Cortex of kidney (tissue), 1 donor: ENCODE data around the gene SYAP1.
"Not testable (repeated sequence)": the region's sequence is repeated elsewhere in the genome, so short reads cannot be mapped to it uniquely, and the experiment has no call there.

Experiments used
- DNase-seq: peaks from one replicate; lab custom pipeline; 2025; lab: John Stamatoyannopoulos, UW

Gene SYAP1

DNA sequence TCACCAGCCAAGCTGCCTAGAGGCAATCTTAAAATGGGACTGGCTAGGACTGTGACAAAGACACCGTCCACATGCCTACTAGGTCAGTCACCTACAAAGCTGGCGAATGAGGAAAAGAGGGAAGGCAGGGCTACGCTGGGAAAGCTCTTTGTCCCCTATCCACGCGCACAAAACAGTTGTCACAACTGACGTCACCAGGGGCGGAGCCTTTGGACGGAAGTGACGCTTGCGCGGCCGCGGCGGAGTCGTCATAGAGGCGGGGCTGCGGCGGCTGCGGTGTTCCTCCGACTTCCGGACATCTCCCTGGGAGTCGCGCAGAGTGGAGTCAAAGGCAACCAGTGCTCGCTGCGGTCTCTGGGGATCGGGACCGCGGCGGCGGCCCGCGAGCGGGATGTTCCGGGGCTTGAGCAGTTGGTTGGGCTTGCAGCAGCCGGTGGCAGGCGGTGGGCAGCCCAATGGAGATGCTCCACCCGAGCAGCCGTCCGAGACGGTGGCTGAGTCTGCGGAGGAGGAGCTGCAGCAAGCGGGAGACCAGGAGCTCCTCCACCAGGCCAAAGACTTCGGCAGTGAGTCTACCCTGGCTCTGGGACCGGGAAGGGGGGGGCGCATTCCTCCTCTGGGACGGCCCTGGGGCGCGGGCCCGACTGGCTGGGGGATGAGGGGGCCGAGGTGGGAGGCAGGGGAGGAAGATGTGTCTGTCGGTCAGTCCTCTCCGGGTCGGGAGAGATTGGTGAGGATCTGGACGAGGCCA is at the start of gene SYAP1:
Gene SYAP1 (plus strand): TSS at position 279 of the 751 bp plus-strand sequence. CDS start 113 bp downstream, at position 392.
- peak; percentile 7 for DNase-seq

DNA sequence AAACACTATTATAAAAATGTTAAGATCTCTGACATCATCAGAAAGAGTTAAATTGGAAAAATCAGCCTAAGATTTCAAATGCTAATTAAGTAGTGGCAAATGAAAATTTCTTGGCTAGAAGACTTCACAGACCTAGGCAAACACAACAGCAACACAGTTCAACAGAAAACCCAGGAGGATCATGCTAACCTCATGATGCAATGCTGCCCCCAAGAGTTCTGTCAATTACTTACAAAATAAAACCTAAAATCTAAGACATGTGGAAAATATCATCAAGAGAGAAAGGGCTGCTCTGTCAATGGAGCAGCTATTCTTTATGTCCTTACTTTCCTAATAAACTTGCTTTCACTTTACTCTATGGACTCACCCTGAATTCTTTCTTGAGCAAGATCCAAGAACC is 48.4 kb upstream of the SYAP1 start:
- no peak for DNase-seq

DNA sequence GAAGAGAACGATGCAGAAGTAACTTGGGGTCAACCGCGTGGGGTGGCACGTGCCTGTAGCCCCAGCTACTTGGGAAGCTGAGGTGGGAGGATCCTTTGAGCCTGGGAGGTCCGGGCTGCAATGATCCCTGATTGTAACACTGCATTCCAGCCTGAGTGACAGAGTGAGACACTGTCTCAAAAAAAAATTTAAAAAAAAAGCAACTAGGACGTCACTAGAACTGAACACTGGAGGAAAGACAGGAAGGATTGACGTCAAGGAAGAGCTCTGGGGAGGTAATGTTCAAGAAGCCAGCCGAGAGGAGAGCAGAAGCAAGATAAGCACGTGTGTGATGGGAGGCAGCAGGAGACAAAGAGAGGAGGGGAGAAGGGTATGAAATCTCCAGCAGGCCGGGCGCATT is 40.7 kb upstream of the SYAP1 start:
- DNase-seq, result no peak

DNA sequence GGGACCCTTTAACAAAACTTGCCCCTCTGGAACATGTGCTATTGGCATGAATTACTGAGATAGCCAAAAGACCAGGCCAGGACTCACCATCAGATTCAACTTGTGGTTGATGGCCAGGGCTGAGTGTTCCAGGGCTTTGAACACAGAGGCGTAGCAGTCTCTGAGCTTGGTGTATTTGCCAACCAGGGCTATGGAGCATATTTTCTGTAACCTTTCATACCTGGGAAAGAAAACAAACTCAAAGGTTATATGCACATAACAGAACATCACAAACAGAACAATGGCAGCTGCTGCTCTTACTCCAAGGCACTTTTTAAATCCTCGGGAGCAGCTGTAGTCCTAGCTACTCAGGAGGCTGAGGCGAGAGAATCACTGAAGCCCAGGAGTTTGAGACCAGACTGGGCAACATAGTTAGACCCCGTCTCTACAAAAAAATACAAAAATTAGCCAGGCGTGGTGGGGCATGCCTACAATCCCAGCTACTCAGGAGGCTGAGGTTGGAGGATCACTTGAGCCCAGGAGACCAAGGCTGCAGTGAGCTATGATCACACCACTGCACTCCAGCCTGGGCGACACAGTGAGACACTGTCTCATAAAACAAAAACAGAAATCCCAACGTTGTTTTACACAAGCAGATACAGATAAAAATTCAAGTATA is 36.3 kb upstream of the SYAP1 start:
- DNase-seq, result no peak

- DNase-seq, result no peak
Measured at GRCh38 chrX:16687514-16687913, 31.9 kb upstream of the SYAP1 start.

- no peak for DNase-seq
Measured at GRCh38 chrX:16695079-16695676, 24.2 kb upstream of the SYAP1 start.

DNA sequence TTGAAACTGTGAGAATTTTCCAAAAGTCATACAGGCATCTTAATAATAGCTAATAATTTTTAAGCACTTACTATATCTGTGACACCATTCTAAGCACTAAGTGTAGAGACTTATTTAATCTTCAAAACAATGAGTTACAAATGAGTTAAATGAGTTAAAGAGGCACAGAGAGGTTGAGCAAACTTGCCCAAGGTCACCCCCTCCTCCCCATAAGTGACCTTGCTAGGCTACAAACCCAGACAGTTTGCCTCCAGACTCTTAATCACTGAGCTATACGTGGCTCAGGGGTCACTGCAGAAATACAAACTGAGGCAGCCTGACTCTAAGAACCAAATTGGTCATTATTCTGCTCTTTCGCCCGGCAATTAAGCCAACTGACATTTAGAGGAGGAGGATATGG is 22.5 kb upstream of the SYAP1 start:
- DNase-seq, result no peak

GRCh38 chrX:16699389-16699788 is 20.0 kb upstream of the SYAP1 start:
- no peak for DNase-seq

DNA sequence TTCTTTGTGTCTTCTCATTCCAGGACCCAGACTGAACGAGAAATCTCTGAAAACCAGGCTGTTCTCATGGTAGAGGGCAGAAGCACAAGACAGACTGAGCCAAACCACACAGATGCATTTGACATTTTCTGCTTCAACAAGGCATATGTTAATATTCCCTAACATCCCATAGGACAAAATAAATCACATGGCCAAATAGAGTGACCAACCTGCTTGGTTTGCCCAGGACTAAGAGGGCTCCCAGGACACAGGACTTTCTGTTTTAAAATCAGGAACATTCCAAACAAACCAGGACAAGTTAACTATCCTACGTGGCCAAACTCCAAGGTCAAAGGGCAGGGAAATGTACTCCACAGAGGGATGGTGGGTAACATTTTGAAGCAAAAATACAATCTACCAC is 18.7 kb upstream of the SYAP1 start:
- DNase-seq, result no peak

- no peak for DNase-seq
Measured at GRCh38 chrX:16702700-16703599, 16.5 kb upstream of the SYAP1 start.

DNA sequence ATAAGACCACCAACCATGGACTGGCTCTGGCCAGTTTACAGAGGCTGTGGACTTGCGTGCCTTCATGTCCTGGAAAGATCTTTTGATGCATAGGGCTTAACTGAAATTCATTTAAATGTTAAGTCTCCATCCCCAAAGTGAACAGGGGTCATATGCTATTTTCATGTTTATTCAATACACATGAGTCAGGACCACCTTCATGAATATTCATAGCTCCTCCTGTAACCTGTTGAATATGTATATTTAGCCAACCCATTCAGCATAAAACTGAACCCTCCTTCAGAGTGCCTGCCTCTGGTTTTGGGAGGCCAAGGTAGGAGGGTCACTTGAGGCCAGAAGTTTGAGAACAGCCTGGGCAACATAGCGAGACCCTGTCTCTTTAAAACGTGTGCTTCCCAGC is 14.0 kb upstream of the SYAP1 start:
- DNase-seq, result no peak

- DNase-seq, result no peak
Measured at GRCh38 chrX:16708016-16708415, 11.4 kb upstream of the SYAP1 start.

DNA sequence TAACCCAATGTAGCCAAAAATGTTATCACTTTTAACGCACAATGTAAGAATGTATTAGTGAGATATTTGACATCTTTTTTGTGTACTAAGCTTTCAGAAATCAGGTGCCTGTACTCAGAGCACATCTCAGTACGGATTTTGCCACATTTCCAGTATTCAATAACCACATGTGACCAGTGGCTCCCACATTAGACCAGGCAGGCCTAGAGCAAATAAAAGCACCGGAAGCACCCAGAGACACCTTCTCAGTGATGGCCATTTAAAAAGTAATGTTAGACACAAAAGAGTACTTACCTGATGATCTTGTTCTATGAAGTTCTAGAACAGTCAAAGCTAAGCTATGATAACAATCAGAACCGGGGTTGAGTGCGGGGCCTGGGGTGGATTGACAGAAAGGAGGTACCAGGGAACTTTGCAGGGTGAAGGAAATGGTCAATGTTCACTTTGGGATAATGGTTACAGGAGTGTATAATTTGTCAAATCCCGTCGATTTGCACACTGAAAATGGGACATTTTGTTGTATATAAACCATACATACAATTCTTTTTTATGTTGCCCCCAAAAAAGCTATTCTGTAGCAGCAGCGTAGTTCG is 8.1 kb upstream of the SYAP1 start:
- DNase-seq, result no peak

DNA sequence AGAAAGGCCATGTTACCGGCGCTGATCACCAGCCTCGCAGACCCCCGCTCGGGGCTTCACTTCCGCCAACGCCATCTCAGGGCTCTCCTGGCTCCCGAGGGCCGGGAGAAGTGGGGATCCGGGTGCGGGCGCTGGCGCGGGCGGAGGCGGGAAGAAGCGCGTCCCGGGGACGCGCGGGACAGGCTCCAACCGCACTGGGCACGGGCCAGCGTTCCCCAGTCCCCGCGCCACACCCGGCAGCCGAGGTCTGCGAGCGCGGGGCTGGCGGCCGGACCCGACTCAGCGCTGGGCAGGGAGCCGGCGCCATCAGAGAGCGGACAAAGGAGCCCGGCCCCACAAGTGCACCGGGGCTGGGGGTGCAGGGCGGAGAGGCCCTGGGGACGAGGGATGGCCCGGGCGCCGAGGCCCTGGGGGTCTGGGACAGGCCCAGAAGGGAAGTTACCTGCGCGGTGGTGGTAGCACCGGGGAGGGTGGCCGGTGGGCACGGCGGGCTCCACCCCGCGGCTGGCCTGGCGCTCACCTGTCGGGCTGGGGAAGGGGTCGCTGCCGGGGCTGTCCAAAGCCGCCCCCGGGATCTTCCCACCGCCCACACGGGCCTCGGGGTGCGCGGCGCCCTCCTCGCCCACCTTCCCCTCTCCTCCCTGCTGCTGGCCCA is 7.4 kb upstream of the SYAP1 start:
- no peak for DNase-seq

DNA sequence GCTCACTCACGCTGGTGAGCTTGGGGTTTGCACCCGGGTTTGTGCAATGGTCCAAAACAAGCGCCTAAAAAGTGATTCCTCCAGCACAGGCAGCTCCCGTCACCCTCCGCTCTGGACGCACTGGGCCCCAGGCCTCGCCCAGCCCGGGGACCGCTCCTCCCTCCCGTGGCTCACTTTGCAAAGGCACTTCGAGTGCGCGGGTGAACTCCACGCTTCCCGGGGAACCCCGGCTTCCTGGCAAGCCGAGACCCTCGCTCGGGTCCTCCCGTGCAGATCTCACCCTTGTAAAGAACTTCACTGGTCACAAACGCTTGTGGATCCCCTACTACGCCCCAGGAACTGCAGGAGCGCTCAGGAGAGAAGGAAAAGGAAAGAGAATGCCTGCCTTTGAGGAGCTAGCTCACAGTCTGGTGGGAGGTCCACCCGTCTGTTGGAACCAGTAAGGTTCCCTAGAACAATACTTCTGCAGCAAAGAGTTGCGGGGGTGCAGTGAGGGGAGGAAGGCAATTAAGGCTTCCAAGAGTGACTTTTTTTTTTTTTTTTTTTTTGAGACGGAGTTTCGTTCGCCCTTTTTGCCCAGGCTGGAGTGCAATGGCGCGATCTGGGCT is 6.8 kb upstream of the SYAP1 start, which contains the start of gene CTPS2:
Gene CTPS2 (minus strand): TSS at position 122 of the 608 bp plus-strand sequence. CDS start 9,767 bp downstream, outside the sequence.
- no peak for DNase-seq

GRCh38 chrX:16714504-16714903 is 4.9 kb upstream of the SYAP1 start:
- DNase-seq, result no peak

- not testable (repeated sequence) for DNase-seq
Measured at GRCh38 chrX:16715638-16716037, 3.8 kb upstream of the SYAP1 start.

- not testable (repeated sequence) for DNase-seq
Measured at GRCh38 chrX:16716451-16716850, 3.0 kb upstream of the SYAP1 start.

GRCh38 chrX:16718824-16719333 is 533 bp upstream of the SYAP1 start:
- no peak for DNase-seq

GRCh38 chrX:16722481-16722880 is 3.1 kb downstream of the SYAP1 start:
- DNase-seq, result no peak
